ENCODE results near the gene DAAM2.

The DAAM2 gene

GRCh38 chr6:39849764-39850163 lies 57.6 kb downstream of the DAAM2 start:
- DNase-seq, result no peak

- DNase-seq, result no peak
Measured at GRCh38 chr6:39850736-39851297, 58.6 kb downstream of the DAAM2 start.

- DNase-seq, result no peak
Measured at GRCh38 chr6:39851331-39851730, 59.2 kb downstream of the DAAM2 start.

- no peak for DNase-seq
Measured at GRCh38 chr6:39852324-39852723, 60.1 kb downstream of the DAAM2 start.

- no peak for DNase-seq
Measured at GRCh38 chr6:39853604-39854003, 61.4 kb downstream of the DAAM2 start.

GRCh38 chr6:39855356-39855995 lies 63.3 kb downstream of the DAAM2 start:
- DNase-seq, result no peak

GRCh38 chr6:39859025-39859424 lies 66.8 kb downstream of the DAAM2 start:
- DNase-seq, result no peak

- no peak for DNase-seq
Measured at GRCh38 chr6:39861663-39862062, 69.5 kb downstream of the DAAM2 start.

- peak; percentile 4 for DNase-seq
Measured at GRCh38 chr6:39865011-39865888, 73.1 kb downstream of the DAAM2 start.

- DNase-seq, result no peak
Measured at GRCh38 chr6:39867592-39867991, 75.4 kb downstream of the DAAM2 start.

- no peak for DNase-seq
Measured at GRCh38 chr6:39870950-39871349, 78.8 kb downstream of the DAAM2 start.

GRCh38 chr6:39873439-39873838 lies 81.3 kb downstream of the DAAM2 start:
- no peak for DNase-seq

- no peak for DNase-seq
Measured at GRCh38 chr6:39876111-39876510, 83.9 kb downstream of the DAAM2 start.

- no peak for DNase-seq
Measured at GRCh38 chr6:39876826-39877225, 84.7 kb downstream of the DAAM2 start.

- DNase-seq, result no peak
Measured at GRCh38 chr6:39879535-39879934, 87.4 kb downstream of the DAAM2 start.

GRCh38 chr6:39880594-39880993 lies 88.4 kb downstream of the DAAM2 start:
- DNase-seq, result no peak

GRCh38 chr6:39881851-39882530 lies 89.8 kb downstream of the DAAM2 start:
- DNase-seq, result no peak

GRCh38 chr6:39882531-39882899 lies 90.3 kb downstream of the DAAM2 start:
- DNase-seq, result no peak

GRCh38 chr6:39884696-39885095 lies 92.5 kb downstream of the DAAM2 start:
- no peak for DNase-seq

- DNase-seq, result no peak
Measured at GRCh38 chr6:39885691-39886090, 93.5 kb downstream of the DAAM2 start.

GRCh38 chr6:39886871-39887270 lies 94.7 kb downstream of the DAAM2 start:
- DNase-seq, result no peak

GRCh38 chr6:39887692-39888450 lies 95.7 kb downstream of the DAAM2 start:
- DNase-seq, result no peak

- DNase-seq, result no peak
Measured at GRCh38 chr6:39889229-39889628, 97.1 kb downstream of the DAAM2 start.
